Muscle of back (tissue), 13 donors: ENCODE results near the gene CEBPE. TPM values are rescaled to one million over a fixed set of nuclear protein-coding genes. Genes with fewer than 3 reads are reported as not detected.

Experiments used
- DNase-seq, 3 donors: peaks; one replicate each; pipeline versions ENCODE4 v3.0.0 to v3.0.0-alpha.2; 2013
- long read RNA-seq, 9 donors: transcript quantifications; one replicate each; lab custom pipeline, GENCODE V29; 2026
- polyA plus RNA-seq, 10 donors: library from polyadenylated mRNA; unstranded; fragments of 120-200 nt; gene quantifications; one replicate each; pipeline ENCODE4 v1.2.1, GENCODE V29; 2013; ENCODE audit not compliant: insufficient read length in 10 of 10

The CEBPE gene
- under 1 TPM in 6 of 10 donors, not detected in 4; 0.13 to 0.25 (median 0.18) TPM for polyA plus RNA-seq
- long read RNA-seq, donor 1, result 0 reads
- long read RNA-seq, donor 2, result 0 reads
- long read RNA-seq, donor 3, result 0 reads
- long read RNA-seq, donor 4, result 0 reads
- long read RNA-seq, donor 5, result 0 reads
- long read RNA-seq, donor 6, result 0 reads
- long read RNA-seq, donor 7, result 0 reads
- long read RNA-seq, donor 8, result 0 reads
- long read RNA-seq, donor 9, result 0 reads

GRCh38 chr14:23118506-23119362 is at the start of gene CEBPE:
TSS of gene CEBPE (minus strand) at chr14:23119255. CDS start at chr14:23119091, 164 bp downstream.
- DNase-seq, result no peak

- peak in 1 of 3 donors; percentile 55 for DNase-seq
Observed at GRCh38 chr14:23168246-23168645, 49.2 kb upstream of the CEBPE start.

- DNase-seq, result no peak
Observed at GRCh38 chr14:23167116-23167847, 48.2 kb upstream of the CEBPE start.

- DNase-seq, result no peak
Observed at GRCh38 chr14:23164949-23165348, 45.9 kb upstream of the CEBPE start.

GRCh38 chr14:23164250-23164649 is 45.2 kb upstream of the CEBPE start:
- no peak for DNase-seq

- DNase-seq, result no peak
Observed at GRCh38 chr14:23163830-23164229, 44.8 kb upstream of the CEBPE start.

- DNase-seq, result no peak
Observed at GRCh38 chr14:23162800-23163199, 43.7 kb upstream of the CEBPE start.

GRCh38 chr14:23162005-23162404 is 43.0 kb upstream of the CEBPE start:
- no peak for DNase-seq

GRCh38 chr14:23160924-23161522 is 42.0 kb upstream of the CEBPE start:
- peak; percentile 33 to 74 (median 66) for DNase-seq

GRCh38 chr14:23159532-23159931 is 40.5 kb upstream of the CEBPE start:
- no peak for DNase-seq

GRCh38 chr14:23158779-23159178 is 39.7 kb upstream of the CEBPE start:
- no peak for DNase-seq

GRCh38 chr14:23154964-23155587 is 36.0 kb upstream of the CEBPE start:
- peak; percentile 77 to 88 (median 84) for DNase-seq

- peak; percentile 81 to 90 (median 84) for DNase-seq
Observed at GRCh38 chr14:23153851-23154796, 35.1 kb upstream of the CEBPE start.

- DNase-seq, result no peak
Observed at GRCh38 chr14:23151342-23151741, 32.3 kb upstream of the CEBPE start.

- no peak for DNase-seq
Observed at GRCh38 chr14:23149745-23150144, 30.7 kb upstream of the CEBPE start.

GRCh38 chr14:23148591-23149249 is 29.7 kb upstream of the CEBPE start:
- DNase-seq, result no peak

GRCh38 chr14:23147676-23148075 is 28.6 kb upstream of the CEBPE start:
- DNase-seq, result no peak

GRCh38 chr14:23146980-23147379 is 27.9 kb upstream of the CEBPE start:
- DNase-seq, result no peak

GRCh38 chr14:23146351-23146910 is 27.4 kb upstream of the CEBPE start:
- DNase-seq, result no peak
